OCI-LY1 (cell line): ENCODE data around the gene IFT81.

Experiments
- H2AFZ ChIP-seq: fragments of 200-600 bp; sonication (generic), shearing (Covaris generic); 2 replicates; pipeline ENCODE4 v1.6.0; 2014; ENCODE audit warnings: antibody characterized with exemption, mild to moderate bottlenecking, low read length
- H3F3A ChIP-seq: fragments of 200-600 bp; sonication (generic), shearing (Covaris generic); 2 replicates; pipeline ENCODE4 v1.6.0; 2014; ENCODE audit warnings: mild to moderate bottlenecking, antibody characterized with exemption, low read length, moderate library complexity; ENCODE audit not compliant: insufficient read depth
- H3K27ac ChIP-seq: fragments of 200-600 bp; sonication (generic); 2 replicates; pipeline ENCODE4 v1.5.1; 2014; ENCODE audit warnings: low read length, mixed run types, mild to moderate bottlenecking, low read depth; ENCODE audit not compliant: poor library complexity, severe bottlenecking
- H3K27me3 ChIP-seq: fragments of 200-600 bp; sonication (generic); 2 replicates; pipeline ENCODE4 v1.6.0; 2014; ENCODE audit warnings: antibody characterized with exemption, mild to moderate bottlenecking, low read length, moderate library complexity; ENCODE audit not compliant: insufficient read depth
- H3K36me3 ChIP-seq: fragments of 200-600 bp; sonication (generic); 2 replicates; pipeline ENCODE4 v1.6.1; 2014; ENCODE audit warnings: mild to moderate bottlenecking, antibody characterized with exemption, low read length, moderate library complexity, mixed read lengths; ENCODE audit not compliant: insufficient read depth
- H3K4me1 ChIP-seq: fragments of 200-600 bp; sonication (generic); 2 replicates; pipeline ENCODE4 v1.5.1; 2014; ENCODE audit warnings: mild to moderate bottlenecking, low read length, moderate library complexity; ENCODE audit not compliant: insufficient read depth, severe bottlenecking
- H3K4me2 ChIP-seq: fragments of 200-600 bp; sonication (generic), shearing (Covaris generic); 2 replicates; pipeline ENCODE4 v1.6.1; 2014; ENCODE audit warnings: low read length
- H3K4me3 ChIP-seq: fragments of 200-600 bp; sonication (generic); 2 replicates; pipeline ENCODE4 v1.5.1; 2014; ENCODE audit warnings: low read length, low read depth, mild to moderate bottlenecking, mixed read lengths; ENCODE audit not compliant: poor library complexity, severe bottlenecking
- H3K79me2 ChIP-seq: fragments of 200-600 bp; shearing (Covaris generic); 2 replicates; pipeline ENCODE4 v1.6.1; 2016; ENCODE audit warnings: mixed run types, low read length, mixed read lengths; ENCODE audit not compliant: insufficient read depth
- H3K9ac ChIP-seq: fragments of 200-600 bp; sonication (generic), shearing (Covaris generic); 2 replicates; pipeline ENCODE4 v1.6.1; 2014; ENCODE audit warnings: mild to moderate bottlenecking, low read length, mixed read lengths
- H3K9me2 ChIP-seq: fragments of 200-600 bp; sonication (generic), shearing (Covaris generic); 2 replicates; pipeline ENCODE4 v1.6.1; 2014; ENCODE audit warnings: low read depth, mild to moderate bottlenecking, low read length, mixed read lengths
- H3K9me3 ChIP-seq: fragments of 200-600 bp; shearing (Covaris generic); 2 replicates; pipeline ENCODE4 v1.6.1; 2014; ENCODE audit warnings: low read length, mixed read lengths
- H4K20me1 ChIP-seq: fragments of 200-600 bp; sonication (generic), shearing (Covaris generic); 2 replicates; pipeline ENCODE4 v1.6.0; 2016; ENCODE audit warnings: mild to moderate bottlenecking, low read length; ENCODE audit not compliant: insufficient read depth
- CTCF ChIP-seq: fragments of 200-600 bp; sonication (generic), shearing (Covaris generic); IDR thresholded peaks from 2 replicates; pipeline ENCODE4 v1.5.1; 2017; ENCODE audit warnings: mild to moderate bottlenecking, antibody characterized with exemption, low read length, moderate library complexity, mixed read lengths
- EZH2 ChIP-seq: fragments of 200-600 bp; sonication (generic), shearing (Covaris generic); IDR thresholded peaks from 2 replicates; pipeline ENCODE4 v1.8.0; 2017; ENCODE audit warnings: borderline replicate concordance, mixed run types, mild to moderate bottlenecking, antibody characterized with exemption, low read length, moderate library complexity, mixed read lengths

IFT81 gene

GRCh38 chr12:110245369-110245772 is 121.2 kb downstream of the IFT81 start:
- Histone ChIP-seq H3K9me3 (no peaks in the 10 kb centered on the region), H2AFZ (no peak overlapping the region), H3K9me2 (no peaks in the 10 kb centered on the region), H3F3A (no peaks in the 10 kb centered on the region), H3K4me2 (no peak overlapping the region), H3K4me1 (no peaks in the 10 kb centered on the region), H3K4me3 (no peak overlapping the region), H3K27ac (no peak overlapping the region), H3K36me3 (no peaks in the 10 kb centered on the region), H3K9ac (no peak overlapping the region), H4K20me1 (no peaks in the 10 kb centered on the region), H3K27me3 (no peaks in the 10 kb centered on the region), H3K79me2 (no peaks in the 10 kb centered on the region)
- TF ChIP-seq CTCF (peak; percentile 53), EZH2 (no peak)

GRCh38 chr12:110246636-110247339 is 122.6 kb downstream of the IFT81 start:
- H3K36me3 ChIP-seq: no peaks in the 10 kb centered on the region
- no peak for TF ChIP-seq EZH2
- TF ChIP-seq CTCF: no peak
- H2AFZ ChIP-seq: no peak overlapping the region
- no peak overlapping the region for H3K9ac ChIP-seq
- H3F3A ChIP-seq: no peaks in the 10 kb centered on the region
- H3K4me2 ChIP-seq: no peak overlapping the region
- H3K9me2 ChIP-seq: no peaks in the 10 kb centered on the region
- no peaks in the 10 kb centered on the region for H3K9me3 ChIP-seq
- no peaks in the 10 kb centered on the region for H4K20me1 ChIP-seq
- no peaks in the 10 kb centered on the region for H3K4me1 ChIP-seq
- no peak overlapping the region for H3K27ac ChIP-seq
- H3K27me3 ChIP-seq: no peaks in the 10 kb centered on the region
- no peaks in the 10 kb centered on the region for H3K79me2 ChIP-seq
- no peak overlapping the region for H3K4me3 ChIP-seq

GRCh38 chr12:110247340-110248095 is 123.4 kb downstream of the IFT81 start:
- Histone ChIP-seq H3K27me3 (no peaks in the 10 kb centered on the region), H3K4me2 (no peak overlapping the region), H3K79me2 (no peaks in the 10 kb centered on the region), H3K4me3 (no peak overlapping the region), H3K9ac (no peak overlapping the region), H3K4me1 (no peaks in the 10 kb centered on the region), H4K20me1 (no peaks in the 10 kb centered on the region), H3K27ac (no peak overlapping the region), H3K9me2 (no peaks in the 10 kb centered on the region), H3K36me3 (no peaks in the 10 kb centered on the region), H3F3A (no peaks in the 10 kb centered on the region), H2AFZ (no peak overlapping the region), H3K9me3 (no peaks in the 10 kb centered on the region)
- no peak for TF ChIP-seq EZH2
- no peak for TF ChIP-seq CTCF
